ENCODE measurements around the gene DEFB127.

DEFB127 gene

DNA sequence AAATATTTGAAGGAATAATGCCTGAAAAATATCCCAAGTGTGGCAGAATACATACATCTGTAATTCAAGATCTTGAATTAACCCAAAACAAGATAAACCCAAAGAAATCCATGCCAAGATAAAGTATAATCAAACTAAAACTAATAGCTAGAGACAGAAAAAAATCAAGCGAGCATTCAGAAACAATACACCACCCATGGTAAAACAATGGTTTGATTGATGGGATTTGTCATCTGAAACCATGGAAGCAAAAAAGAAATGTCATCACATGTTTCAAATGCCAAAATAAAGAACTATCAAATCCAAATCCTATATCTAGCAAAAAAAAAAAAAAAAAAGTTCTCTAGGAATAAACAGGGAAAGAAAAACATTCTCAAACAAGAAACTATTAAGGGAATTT is 5.1 kb upstream of the DEFB127 start:
- CTCF ChIA-PET, result no interaction called here
- POLR2A ChIA-PET, result no interaction called here
- TF ChIP-seq NFRKB (IDR thresholded peaks at IDR 0.05) (no peak), ARNT (IDR thresholded peaks at IDR 0.05) (no peak)
- no peak for DNase-seq (ENCODE audit: extremely low spot score)

DNA sequence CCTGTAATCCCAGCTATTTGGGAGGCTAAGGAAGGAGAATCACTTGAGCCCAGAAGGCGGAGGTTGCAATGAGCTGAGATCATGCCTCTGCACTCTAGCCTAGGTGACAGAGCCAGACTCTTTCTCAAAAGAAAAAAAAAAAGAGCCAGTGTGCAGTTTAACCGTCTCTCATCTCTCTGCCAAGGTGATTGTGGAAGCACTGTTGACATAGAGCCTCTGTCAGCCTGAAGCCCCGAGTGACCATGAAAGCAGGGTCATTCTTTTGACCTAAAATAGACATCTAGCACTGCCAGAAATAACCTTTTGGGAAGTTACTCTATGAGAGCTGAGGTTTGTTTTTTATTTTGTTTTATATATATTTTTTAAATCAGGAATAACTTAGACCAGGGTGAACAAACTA is 7.4 kb downstream of the DEFB127 start:
- CTCF ChIA-PET, result no interaction called here
- no peak for DNase-seq (ENCODE audit: extremely low spot score)
- POLR2A ChIA-PET, result no interaction called here
- TF ChIP-seq NFRKB (IDR thresholded peaks at IDR 0.05), result no peak
- TF ChIP-seq FOXK2 (IDR thresholded peaks at IDR 0.05), result no peak
- no peak for TF ChIP-seq TARDBP (IDR thresholded peaks at IDR 0.05)
- no peak for TF ChIP-seq LEF1 (IDR thresholded peaks at IDR 0.05; ENCODE audit: borderline replicate concordance)
- TF ChIP-seq SUZ12 (IDR thresholded peaks at IDR 0.05), result no peak
- TF ChIP-seq ELF4 (IDR thresholded peaks at IDR 0.05), result no peak
- no peak for TF ChIP-seq FOXM1 (IDR thresholded peaks at IDR 0.05; ENCODE audit: borderline replicate concordance)
- TF ChIP-seq HDGF (IDR thresholded peaks at IDR 0.05; ENCODE audit: borderline replicate concordance), result no peak
- no peak for TF ChIP-seq FOXA1 (IDR thresholded peaks at IDR 0.05)
- TF ChIP-seq, protein P1, sequence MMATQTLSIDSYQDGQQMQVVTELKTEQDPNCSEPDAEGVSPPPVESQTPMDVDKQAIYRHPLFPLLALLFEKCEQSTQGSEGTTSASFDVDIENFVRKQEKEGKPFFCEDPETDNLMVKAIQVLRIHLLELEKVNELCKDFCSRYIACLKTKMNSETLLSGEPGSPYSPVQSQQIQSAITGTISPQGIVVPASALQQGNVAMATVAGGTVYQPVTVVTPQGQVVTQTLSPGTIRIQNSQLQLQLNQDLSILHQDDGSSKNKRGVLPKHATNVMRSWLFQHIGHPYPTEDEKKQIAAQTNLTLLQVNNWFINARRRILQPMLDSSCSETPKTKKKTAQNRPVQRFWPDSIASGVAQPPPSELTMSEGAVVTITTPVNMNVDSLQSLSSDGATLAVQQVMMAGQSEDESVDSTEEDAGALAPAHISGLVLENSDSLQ (IDR thresholded peaks at IDR 0.05), result no peak
- no peak for TF ChIP-seq ARNT (IDR thresholded peaks at IDR 0.05)
- TF ChIP-seq SP1 (IDR thresholded peaks at IDR 0.05), result no peak
- no peak for TF ChIP-seq CTBP1 (IDR thresholded peaks at IDR 0.05; ENCODE audit: borderline replicate concordance)
- no peak for TF ChIP-seq BHLHE40 (IDR thresholded peaks at IDR 0.05; ENCODE audit: borderline replicate concordance)
- no peak for TF ChIP-seq ZNF384 (IDR thresholded peaks at IDR 0.05)
- no peak for TF ChIP-seq L3MBTL2 (conservative IDR thresholded peaks at IDR 0.05)

DNA sequence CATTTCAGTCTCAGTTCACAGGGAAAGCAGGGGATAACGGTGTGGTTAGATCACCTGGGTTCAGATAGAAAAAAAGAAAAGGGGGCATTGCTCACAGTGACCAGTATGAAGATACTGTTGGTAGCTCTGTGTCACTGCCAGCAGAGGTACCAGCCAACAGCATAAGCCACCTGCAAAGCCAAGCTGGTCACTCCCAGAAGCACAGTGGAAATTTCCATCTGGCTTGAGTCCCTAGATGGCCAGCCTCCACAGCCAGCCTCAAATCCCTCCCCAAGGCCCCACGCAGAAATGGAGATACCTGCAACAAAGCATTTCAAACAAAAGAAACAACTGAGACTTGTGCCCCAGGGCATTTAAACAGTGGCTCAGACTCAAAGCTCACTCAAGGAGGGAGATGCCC is 11.6 kb downstream of the DEFB127 start:
- ChIA-PET CTCF (no interaction called here), POLR2A (no interaction called here)
- no peak for DNase-seq (ENCODE audit: extremely low spot score)
- TF ChIP-seq TARDBP (IDR thresholded peaks at IDR 0.05), result no peak
- TF ChIP-seq FOXM1 (IDR thresholded peaks at IDR 0.05; ENCODE audit: borderline replicate concordance), result no peak
- TF ChIP-seq SP1 (IDR thresholded peaks at IDR 0.05), result no peak
- no peak for TF ChIP-seq ZNF384 (IDR thresholded peaks at IDR 0.05)
- no peak for TF ChIP-seq NFRKB (IDR thresholded peaks at IDR 0.05)
- TF ChIP-seq FOXA1 (IDR thresholded peaks at IDR 0.05), result no peak

DNA sequence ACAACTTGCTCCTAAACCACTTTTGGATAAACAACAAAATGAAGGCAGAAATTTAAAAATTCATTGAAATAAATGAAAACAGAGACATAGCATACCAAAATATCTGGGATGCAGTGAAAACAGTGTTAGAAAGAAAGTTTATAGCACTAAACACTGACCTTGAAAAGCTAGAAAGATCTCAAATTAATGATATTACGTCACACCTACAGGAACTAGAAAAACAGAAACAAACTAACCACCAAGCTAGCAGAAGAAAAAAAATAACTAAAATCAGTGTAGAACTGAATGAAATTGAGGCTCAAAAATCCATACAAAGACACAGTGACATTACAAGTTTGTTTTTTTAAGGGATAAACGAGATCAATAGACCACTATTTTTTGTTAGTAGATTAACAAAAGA is 27.0 kb downstream of the DEFB127 start:
- POLR2A ChIA-PET, result no interaction called here
- CTCF ChIA-PET, result no interaction called here
- TF ChIP-seq ELF4 (IDR thresholded peaks at IDR 0.05), result no peak
- TF ChIP-seq L3MBTL2 (conservative IDR thresholded peaks at IDR 0.05), result no peak
- TF ChIP-seq FOXK2 (IDR thresholded peaks at IDR 0.05), result no peak
- no peak for TF ChIP-seq CTBP1 (IDR thresholded peaks at IDR 0.05; ENCODE audit: borderline replicate concordance)
- TF ChIP-seq, protein P1 (IDR thresholded peaks at IDR 0.05), result no peak
- TF ChIP-seq FOXM1 (IDR thresholded peaks at IDR 0.05; ENCODE audit: borderline replicate concordance), result no peak
- TF ChIP-seq ZNF384 (IDR thresholded peaks at IDR 0.05), result no peak
- no peak for TF ChIP-seq NFRKB (IDR thresholded peaks at IDR 0.05)
- TF ChIP-seq SUZ12 (IDR thresholded peaks at IDR 0.05), result no peak
- TF ChIP-seq ARNT (IDR thresholded peaks at IDR 0.05), result no peak
- no peak for TF ChIP-seq LEF1 (IDR thresholded peaks at IDR 0.05; ENCODE audit: borderline replicate concordance)
- no peak for TF ChIP-seq SP1 (IDR thresholded peaks at IDR 0.05)
- no peak for TF ChIP-seq HDGF (IDR thresholded peaks at IDR 0.05; ENCODE audit: borderline replicate concordance)
- no peak for TF ChIP-seq BHLHE40 (IDR thresholded peaks at IDR 0.05; ENCODE audit: borderline replicate concordance)
- TF ChIP-seq FOXA1 (IDR thresholded peaks at IDR 0.05), result no peak
- no peak for TF ChIP-seq TARDBP (IDR thresholded peaks at IDR 0.05)
- no peak for DNase-seq (ENCODE audit: extremely low spot score)

DNA sequence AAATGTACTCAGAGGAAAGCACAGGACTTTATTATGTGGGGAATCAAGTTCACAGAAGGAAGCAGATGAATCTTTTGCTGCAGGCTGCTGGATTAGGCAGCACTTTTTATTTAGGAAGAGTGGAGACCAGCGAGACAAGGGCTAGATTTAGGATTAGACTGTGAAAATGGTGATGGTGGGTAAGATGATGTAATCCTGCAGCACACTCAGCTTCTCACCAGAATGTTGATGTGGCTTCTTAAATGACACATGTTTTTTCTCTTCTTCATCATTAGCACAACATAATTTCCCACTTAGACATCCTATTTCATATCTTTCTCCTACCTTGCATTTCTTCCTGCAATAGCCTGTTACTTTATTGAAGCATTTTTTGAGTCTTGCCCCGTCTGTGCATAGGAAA is 30.5 kb downstream of the DEFB127 start:
- no peak for DNase-seq (ENCODE audit: extremely low spot score)
- ChIA-PET CTCF (no interaction called here), POLR2A (no interaction called here)
- TF ChIP-seq TARDBP (IDR thresholded peaks at IDR 0.05), result no peak
- TF ChIP-seq SUZ12 (IDR thresholded peaks at IDR 0.05), result no peak
- TF ChIP-seq FOXK2 (IDR thresholded peaks at IDR 0.05), result no peak
- TF ChIP-seq FOXA1 (IDR thresholded peaks at IDR 0.05), result no peak
- TF ChIP-seq BHLHE40 (IDR thresholded peaks at IDR 0.05; ENCODE audit: borderline replicate concordance), result no peak
- TF ChIP-seq L3MBTL2 (conservative IDR thresholded peaks at IDR 0.05), result no peak
- TF ChIP-seq HDGF (IDR thresholded peaks at IDR 0.05; ENCODE audit: borderline replicate concordance), result no peak
- no peak for TF ChIP-seq ZNF384 (IDR thresholded peaks at IDR 0.05)
- no peak for TF ChIP-seq LEF1 (IDR thresholded peaks at IDR 0.05; ENCODE audit: borderline replicate concordance)
- TF ChIP-seq, protein P1 (IDR thresholded peaks at IDR 0.05), result no peak

DNA sequence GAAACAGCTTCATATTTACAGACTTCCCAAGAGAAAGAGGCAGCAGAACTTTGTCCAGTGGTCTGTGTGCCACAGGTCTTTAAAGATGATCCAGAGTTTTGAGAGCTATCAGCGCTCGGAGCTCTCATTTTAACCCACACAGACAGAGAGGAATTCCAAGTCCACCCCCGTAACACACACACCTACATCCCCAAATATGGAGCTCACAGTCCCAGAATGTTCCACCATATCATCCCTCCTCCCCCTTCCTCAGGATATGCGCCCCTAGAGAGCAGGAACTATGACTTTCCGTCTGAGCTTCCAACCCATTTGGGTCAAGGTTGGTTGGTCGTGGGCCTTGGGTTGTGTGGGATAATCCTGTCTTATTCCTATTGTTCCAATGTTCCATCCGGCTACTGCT is 32.4 kb downstream of the DEFB127 start, which contains the start of gene DEFB128:
Gene DEFB128, minus strand, starts transcription at position 101 of the 400 bp plus-strand sequence. Its CDS starts 88 bp downstream, at position 13.
- no peak for DNase-seq (ENCODE audit: extremely low spot score)
- POLR2A ChIA-PET, result no interaction called here
- CTCF ChIA-PET, result no interaction called here
- no peak for TF ChIP-seq HDGF (IDR thresholded peaks at IDR 0.05; ENCODE audit: borderline replicate concordance)
- no peak for TF ChIP-seq BHLHE40 (IDR thresholded peaks at IDR 0.05; ENCODE audit: borderline replicate concordance)
- no peak for TF ChIP-seq FOXA1 (IDR thresholded peaks at IDR 0.05)
- TF ChIP-seq CTBP1 (IDR thresholded peaks at IDR 0.05; ENCODE audit: borderline replicate concordance), result no peak
- TF ChIP-seq, protein P1 (IDR thresholded peaks at IDR 0.05), result no peak
- TF ChIP-seq NFRKB (IDR thresholded peaks at IDR 0.05), result no peak

All from HEK293T (cell line).